Caco-2 (cell line): ENCODE measurements around the gene IQGAP2. TPM values are rescaled to one million over a fixed set of nuclear protein-coding genes. Genes with fewer than 3 reads are reported as not detected.

Experiments
- BruUV-seq: library from RNA; stranded (reverse); fragments of 400-500 nt; replicated peaks from 2 replicates; lab custom pipeline; 2021; lab: Mats Ljungman, UMichigan
- CTCF ChIA-PET: fragments of 300-600 bp; sonication (Branson Sonifier 250); formaldehyde crosslinking; loops from one replicate; lab custom pipeline; 2022; ENCODE audit warnings: antibody characterized with exemption; lab: Charles Lee
- POLR2A ChIA-PET: fragments of 300-600 bp; sonication (Branson Sonifier 250); formaldehyde crosslinking; loops from one replicate; lab custom pipeline; 2022; ENCODE audit warnings: antibody characterized with exemption; lab: Charles Lee
- DNase-seq, 2 experiments: peaks; one replicate each; pipeline versions ENCODE4 v3.0.0 to v3.0.0-alpha.2; 2020 to 2022
- H3K27me3 ChIP-seq: replicated peaks from 2 replicates; pipeline ENCODE4 v1.6.0; 2011; ENCODE audit warnings: low read length; ENCODE audit not compliant: control insufficient read depth, insufficient read depth
- H3K36me3 ChIP-seq: 2 replicates; pipeline ENCODE4 v1.5.1; 2011; ENCODE audit warnings: low read length; ENCODE audit not compliant: control insufficient read depth, insufficient read depth
- H3K4me1 ChIP-seq: fragments of 250-450 bp; sonication (Bioruptor Pico); 2 replicates; pipeline ENCODE4 v1.5.1; 2020; ENCODE audit warnings: mild to moderate bottlenecking
- H3K4me3 ChIP-seq: 2 replicates; pipeline ENCODE4 v1.5.1; 2011; ENCODE audit warnings: low read depth, mild to moderate bottlenecking, control low read depth, low read length
- H3K9me3 ChIP-seq: fragments of 250-450 bp; sonication (Bioruptor Pico); 2 replicates; pipeline ENCODE4 v1.5.1; 2020; ENCODE audit warnings: mild to moderate bottlenecking, moderate library complexity
- H3K27ac Mint-ChIP-seq: one replicate; pipeline ENCODE4 v1.8.0; 2022; ENCODE audit warnings: mixed read lengths; ENCODE audit not compliant: unreplicated experiment
- H3K27me3 Mint-ChIP-seq: one replicate; pipeline ENCODE4 v1.8.0; 2022; ENCODE audit warnings: mixed read lengths; ENCODE audit not compliant: insufficient read depth, unreplicated experiment
- H3K36me3 Mint-ChIP-seq: one replicate; pipeline ENCODE4 v1.8.0; 2022; ENCODE audit warnings: mild to moderate bottlenecking, mixed read lengths; ENCODE audit not compliant: insufficient read depth, unreplicated experiment
- H3K4me1 Mint-ChIP-seq: one replicate; pipeline ENCODE4 v1.8.0; 2022; ENCODE audit warnings: low read depth, mixed read lengths; ENCODE audit not compliant: unreplicated experiment
- H3K4me3 Mint-ChIP-seq: one replicate; pipeline ENCODE4 v1.8.0; 2022; ENCODE audit warnings: mild to moderate bottlenecking, moderate library complexity, mixed read lengths; ENCODE audit not compliant: unreplicated experiment
- H3K9me3 Mint-ChIP-seq: one replicate; pipeline ENCODE4 v1.8.0; 2022; ENCODE audit warnings: mixed read lengths; ENCODE audit not compliant: unreplicated experiment
- intact Hi-C: fragments of 100-400 bp; cut with micrococcal nuclease; formaldehyde crosslinking; loops from one replicate; pipeline ENCODE4 v1.10.0; 2022; ENCODE audit not compliant: unreplicated experiment
- total RNA-seq: library from RNA; stranded (reverse); gene quantifications from 2 replicates; pipeline ENCODE4 v1.2.3, GENCODE V29; 2022
- TF ChIP-seq, protein P1 (sequence below), 2 experiments: fragments of 200-600 bp in 1 of 2; IDR thresholded peaks; 1 replicate in 1 of 2; 2 replicates in 1 of 2; pipeline versions ENCODE4 v1.5.1 to v1.8.0; 2011 to 2022; ENCODE audit warnings: antibody characterized with exemption in 1 of 2, control low read depth in 1 of 2, inconsistent platforms in 1 of 2, low read depth in 1 of 2, low read length in 1 of 2, mild to moderate bottlenecking in 1 of 2, moderate library complexity in 1 of 2; ENCODE audit not compliant: insufficient read depth in 1 of 2, severe bottlenecking in 1 of 2, unreplicated experiment in 1 of 2

Gene IQGAP2
- total RNA-seq, 1 experiment from 2014 or later: 89.4 TPM

- no peaks in the 10 kb centered on the region for H3K27me3 ChIP-seq
- TF ChIP-seq, protein P1, sequence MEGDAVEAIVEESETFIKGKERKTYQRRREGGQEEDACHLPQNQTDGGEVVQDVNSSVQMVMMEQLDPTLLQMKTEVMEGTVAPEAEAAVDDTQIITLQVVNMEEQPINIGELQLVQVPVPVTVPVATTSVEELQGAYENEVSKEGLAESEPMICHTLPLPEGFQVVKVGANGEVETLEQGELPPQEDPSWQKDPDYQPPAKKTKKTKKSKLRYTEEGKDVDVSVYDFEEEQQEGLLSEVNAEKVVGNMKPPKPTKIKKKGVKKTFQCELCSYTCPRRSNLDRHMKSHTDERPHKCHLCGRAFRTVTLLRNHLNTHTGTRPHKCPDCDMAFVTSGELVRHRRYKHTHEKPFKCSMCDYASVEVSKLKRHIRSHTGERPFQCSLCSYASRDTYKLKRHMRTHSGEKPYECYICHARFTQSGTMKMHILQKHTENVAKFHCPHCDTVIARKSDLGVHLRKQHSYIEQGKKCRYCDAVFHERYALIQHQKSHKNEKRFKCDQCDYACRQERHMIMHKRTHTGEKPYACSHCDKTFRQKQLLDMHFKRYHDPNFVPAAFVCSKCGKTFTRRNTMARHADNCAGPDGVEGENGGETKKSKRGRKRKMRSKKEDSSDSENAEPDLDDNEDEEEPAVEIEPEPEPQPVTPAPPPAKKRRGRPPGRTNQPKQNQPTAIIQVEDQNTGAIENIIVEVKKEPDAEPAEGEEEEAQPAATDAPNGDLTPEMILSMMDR (IDR thresholded peaks at IDR 0.05; ENCODE audit: insufficient read depth in 1 of 2, low read depth in 1 of 2, low read length in 1 of 2, severe bottlenecking in 1 of 2, unreplicated experiment in 1 of 2): no peak
- DNase-seq: peak; percentile 31 to 55
- H3K4me3 ChIP-seq: no peak overlapping the region
- Mint-ChIP-seq H3K36me3 (peaks cover 13% of the 10 kb centered on the region), H3K4me1 (peaks cover 33% of the 10 kb centered on the region), H3K27me3 (no peaks in the 10 kb centered on the region), H3K9me3 (peaks cover 12% of the 10 kb centered on the region), H3K4me3 (no peak overlapping the region), H3K27ac (peak overlapping the region; percentile 73)
- CTCF ChIA-PET: interaction anchor here (1.0 kb wide), 1 partner anchor 32 kb away, joined by 3 read pairs; the partner anchor contains the start of gene IQGAP2
- no peaks in the 10 kb centered on the region for H3K9me3 ChIP-seq
- BruUV-seq: no TSS peak
- no peaks in the 10 kb centered on the region for H3K36me3 ChIP-seq
- intact Hi-C loops: loop anchor here (1.0 kb wide), 1 partner anchor 34 kb away; no protein-coding TSS in a partner anchor
- POLR2A ChIA-PET: no interaction called here
- H3K4me1 ChIP-seq: peaks cover 18% of the 10 kb centered on the region
These were observed 31.1 kb upstream of the IQGAP2 start for GRCh38 chr5:76371960-76372322.

DNA sequence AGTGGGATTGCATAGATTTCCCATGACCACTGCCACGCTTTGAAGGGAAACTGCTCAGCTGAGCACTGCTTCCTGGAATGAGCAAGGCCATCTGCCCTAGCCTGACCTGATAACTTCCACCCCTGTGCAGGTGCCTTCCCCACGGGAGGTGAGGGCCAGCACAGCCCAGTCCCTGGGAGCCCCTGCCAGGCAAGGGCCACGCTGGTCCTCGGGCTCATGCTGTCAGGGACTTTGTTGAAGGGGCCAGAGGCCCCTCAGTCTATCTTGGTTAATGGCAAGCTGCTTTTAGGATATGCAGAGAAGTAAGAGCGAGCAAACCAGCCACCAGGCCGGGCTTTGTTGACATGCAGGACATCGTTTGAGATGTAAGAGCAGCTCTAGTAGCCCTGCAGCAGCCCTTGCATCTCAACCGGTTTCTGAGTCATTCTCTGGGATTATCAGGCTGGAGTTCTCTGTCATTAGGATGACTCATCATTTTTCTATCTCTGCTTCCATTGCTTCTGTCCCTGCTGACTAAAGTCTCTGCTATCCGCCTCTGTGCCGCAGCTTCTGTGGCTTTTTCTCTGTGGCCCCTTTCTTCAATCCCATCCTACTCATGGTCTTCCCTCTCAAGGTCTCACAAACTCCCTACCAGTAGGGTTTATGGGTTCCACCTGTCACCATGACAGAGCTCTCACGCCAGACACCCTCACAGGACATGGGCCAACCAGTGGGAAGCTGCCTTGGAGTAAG, 30.6 kb upstream of the IQGAP2 start:
- no peaks in the 10 kb centered on the region for H3K27me3 ChIP-seq
- peak; percentile 71 to 80 for DNase-seq
- intact Hi-C loops: loop anchor here (1.0 kb wide), 1 partner anchor 34 kb away; no protein-coding TSS in a partner anchor
- BruUV-seq: no TSS peak
- TF ChIP-seq, protein P1 (IDR thresholded peaks at IDR 0.05; ENCODE audit: insufficient read depth in 1 of 2, low read depth in 1 of 2, low read length in 1 of 2, severe bottlenecking in 1 of 2, unreplicated experiment in 1 of 2): no peak
- no peaks in the 10 kb centered on the region for H3K9me3 ChIP-seq
- H3K4me1 ChIP-seq: peaks cover 18% of the 10 kb centered on the region
- Mint-ChIP-seq H3K27me3 (no peaks in the 10 kb centered on the region), H3K36me3 (peaks cover 13% of the 10 kb centered on the region), H3K9me3 (peaks cover 12% of the 10 kb centered on the region), H3K4me3 (peak overlapping the region; percentile 20), H3K4me1 (peaks cover 33% of the 10 kb centered on the region), H3K27ac (peak overlapping the region; percentile 73)
- H3K4me3 ChIP-seq: no peak overlapping the region
- no peaks in the 10 kb centered on the region for H3K36me3 ChIP-seq
- ChIA-PET POLR2A (no interaction called here), CTCF (interaction anchor here (1.0 kb wide), 1 partner anchor 31 kb away, joined by 3 read pairs; the partner anchor contains the start of gene IQGAP2)

- Mint-ChIP-seq H3K27me3 (no peaks in the 10 kb centered on the region), H3K9me3 (no peaks in the 10 kb centered on the region), H3K27ac (no peak overlapping the region), H3K36me3 (peaks cover 13% of the 10 kb centered on the region), H3K4me1 (peaks cover 35% of the 10 kb centered on the region), H3K4me3 (no peak overlapping the region)
- H3K27me3 ChIP-seq: no peaks in the 10 kb centered on the region
- no peak overlapping the region for H3K4me3 ChIP-seq
- intact Hi-C loops: no loop called here
- H3K36me3 ChIP-seq: no peaks in the 10 kb centered on the region
- no TSS peak for BruUV-seq
- TF ChIP-seq, protein P1 (IDR thresholded peaks at IDR 0.05; ENCODE audit: insufficient read depth in 1 of 2, low read depth in 1 of 2, low read length in 1 of 2, severe bottlenecking in 1 of 2, unreplicated experiment in 1 of 2): no peak
- no peak for DNase-seq
- CTCF ChIA-PET: interaction anchor here (1.2 kb wide), 1 partner anchor 27 kb away, joined by 5 read pairs; the partner anchor contains the start of gene IQGAP2
- H3K9me3 ChIP-seq: no peaks in the 10 kb centered on the region
- POLR2A ChIA-PET: interaction anchor here (0.5 kb wide), 1 partner anchor 55 kb away, joined by 3 read pairs; no protein-coding TSS in a partner anchor
- H3K4me1 ChIP-seq: peaks cover 34% of the 10 kb centered on the region
These were observed 26.8 kb upstream of the IQGAP2 start for GRCh38 chr5:76376148-76376865.
